Spleen (tissue), 11 donors: ENCODE measurements around the gene GRK5. TPM values are rescaled to one million over a fixed set of nuclear protein-coding genes. Genes with fewer than 3 reads are reported as not detected.
A peak's percentile ranks its signal among the peaks of the same experiment; 100 is the strongest.

Experiments
- DNase-seq: peaks from one replicate; pipeline ENCODE4 v3.0.0-alpha.2; 2020
- H3K27ac ChIP-seq, 8 donors: fragments of 200-600 bp; sonication (generic) in 7 of 8; 1 replicate in 4 of 8; 2 replicates in 4 of 8; pipeline versions ENCODE4 v1.5.0 to v1.8.0; 2016 to 2021; ENCODE audit warnings: inconsistent platforms in 4 of 8, mild to moderate bottlenecking in 4 of 8, moderate library complexity in 1 of 8
- H3K27me3 ChIP-seq, 7 donors: fragments of 200-600 bp; sonication (generic) in 6 of 7; replicated peaks in 1 of 7; 1 replicate in 4 of 7; 2 replicates in 3 of 7; pipeline versions ENCODE4 v1.5.0 to v1.8.0; 2016 to 2021; ENCODE audit warnings: inconsistent platforms in 3 of 7, mild to moderate bottlenecking in 1 of 7
- H3K36me3 ChIP-seq, 6 donors: fragments of 200-600 bp; sonication (generic) in 5 of 6; 1 replicate in 4 of 6; 2 replicates in 2 of 6; pipeline versions ENCODE4 v1.5.0 to v1.8.0; 2016 to 2021; ENCODE audit warnings: inconsistent platforms in 2 of 6
- H3K4me1 ChIP-seq, 6 donors: fragments of 200-600 bp; sonication (generic) in 5 of 6; 1 replicate in 3 of 6; 2 replicates in 3 of 6; pipeline versions ENCODE4 v1.5.0 to v1.8.0; 2016 to 2021; ENCODE audit warnings: inconsistent platforms in 3 of 6
- H3K4me3 ChIP-seq, 8 donors: fragments of 200-600 bp; sonication (generic) in 7 of 8; 1 replicate in 4 of 8; 2 replicates in 4 of 8; pipeline versions ENCODE4 v1.5.0 to v1.8.0; 2016 to 2021; ENCODE audit warnings: inconsistent platforms in 4 of 8, mild to moderate bottlenecking in 4 of 8, moderate library complexity in 2 of 8
- H3K9me3 ChIP-seq, 8 donors: fragments of 200-600 bp; sonication (generic) in 7 of 8; 1 replicate in 4 of 8; 2 replicates in 4 of 8; pipeline versions ENCODE4 v1.5.0 to v1.8.0; 2016 to 2021; ENCODE audit warnings: inconsistent platforms in 4 of 8
- CTCF ChIP-seq, 11 experiments: fragments of 200-600 bp in 7 of 11; fragments of 450-650 bp in 4 of 11; sonication (generic) in 4 of 11; IDR thresholded peaks in 8 of 11; conservative IDR thresholded peaks in 3 of 11; 1 replicate in 7 of 11; 2 replicates in 4 of 11; pipeline versions ENCODE4 v1.4.0 to v1.8.0; 2016 to 2021; ENCODE audit warnings: antibody characterized with exemption in 11 of 11, inconsistent platforms in 4 of 11, mild to moderate bottlenecking in 1 of 11
- POLR2A ChIP-seq, 3 donors: fragments of 450-650 bp; IDR thresholded peaks; one replicate each; pipeline ENCODE4 v1.5.1; 2017; ENCODE audit warnings: antibody characterized with exemption in 3 of 3, mild to moderate bottlenecking in 1 of 3
- POLR2AphosphoS5 ChIP-seq, 3 donors: sonication (generic); formaldehyde crosslinking; IDR thresholded peaks; one replicate each; pipeline ENCODE4 v1.5.1; 2017; ENCODE audit warnings: antibody characterized with exemption in 3 of 3
- WGBS, 5 donors: extraction: QIAGEN DNeasy Blood & Tissue Kit in 3 of 5; methylation state at CpG; one replicate each; pipeline versions ENCODE4 v1.1.5 to v1.1.7; 2013 to 2018; 5-methylcytosine and 5-hydroxymethylcytosine counted together
- intact Hi-C: fragments of 100-400 bp; cut with DNase I; formaldehyde crosslinking; loops from one replicate; pipeline ENCODE4 v1.15.0; 2023; ENCODE audit warnings: low total_unique reads
- polyA plus RNA-seq, 3 donors: library from polyadenylated mRNA; stranded (reverse); fragments of 200-250 nt; gene quantifications; one replicate each; pipeline ENCODE4 v1.2.1, GENCODE V29; 2013
- total RNA-seq, 7 donors: library from RNA; depleted of rRNA in 3 of 7; stranded (reverse); fragments of >200 nt in 3 of 7; fragmentation: NEBNext Ultra II Directional in 4 of 7; extraction: Animal tissue kit (Norgen Biotek cat#: 25700) in 4 of 7; gene quantifications; one replicate each; pipeline versions ENCODE4 v1.1.0 to v1.2.1, GENCODE V29; 2016 to 2021
- donor health status: healthy with polysubstance abuse.
- donor health status: DM: no; HTN: no; CAD: no; lungs with moderate emphysema.
- donor health status: DM: no; HTN: no; CAD: no.
- donor health status: Bipolar disorder and iron deficiency.
- donor health status: healthy.
- donor health status: DM: no; HTN: no; CAD: no.
- donor health status: DM: yes; HTN: yes; CAD: no.

Gene GRK5
- total and polyA plus RNA-seq, 10 donors = 15.5 to 85.2 (median 52.1) TPM

GRCh38 chr10:119444866-119445265 lies 237.5 kb downstream of the GRK5 start:
- intact Hi-C loops = loop anchor here (5.0 kb wide), 1 partner anchor 243 kb away; no protein-coding TSS in a partner anchor
- peaks cover 0 to 36% (median 10%) of the 10 kb centered on the region in 6 donors for H3K4me1 ChIP-seq
- DNase-seq = no peak

GRCh38 chr10:119445311-119445934 lies 238.1 kb downstream of the GRK5 start:
- Histone ChIP-seq H3K27ac (peak overlapping the region in 2 of 8 donors; percentile 17 to 32), H3K9me3 (no peaks in the 10 kb centered on the region), H3K4me3 (no peak overlapping the region), H3K27me3 (no peaks in the 10 kb centered on the region), H3K4me1 (peaks cover 0 to 41% (median 10%) of the 10 kb centered on the region in 6 donors), H3K36me3 (peaks cover 4 to 94% (median 37%) of the 10 kb centered on the region in 6 donors)
- peak; percentile 95 for DNase-seq
- TF ChIP-seq POLR2AphosphoS5 (IDR thresholded peaks at IDR 0.05) = peak; percentile 49 to 67 (median 50)
- TF ChIP-seq CTCF (IDR thresholded peaks at IDR 0.05 in 8 of 11, conservative IDR thresholded peaks at IDR 0.05 in 3 of 11) = peak; percentile 80 to 97 (median 93)
- no peak for TF ChIP-seq POLR2A (IDR thresholded peaks at IDR 0.05)
- intact Hi-C loops = loop anchor here (5.0 kb wide), 1 partner anchor 243 kb away; no protein-coding TSS in a partner anchor
- WGBS, 5 donors = 26 to 43% (median 31%) methylated on average over 10 of the region's 10 CpGs

More at GRCh38 chr10:119444866-119445265, 237.5 kb downstream of the GRK5 start:
- H3K27ac ChIP-seq = no peak overlapping the region
- H3K27me3 ChIP-seq = no peaks in the 10 kb centered on the region
- H3K9me3 ChIP-seq = no peaks in the 10 kb centered on the region
- no peak for TF ChIP-seq CTCF (IDR thresholded peaks at IDR 0.05 in 8 of 11, conservative IDR thresholded peaks at IDR 0.05 in 3 of 11)
- TF ChIP-seq POLR2AphosphoS5 (IDR thresholded peaks at IDR 0.05) = no peak
- TF ChIP-seq POLR2A (IDR thresholded peaks at IDR 0.05) = no peak
- 66 to 86% (median 82%) methylated on average over 5 to 10 of the region's 10 CpGs for WGBS, 5 donors
- no peak overlapping the region for H3K4me3 ChIP-seq
- H3K36me3 ChIP-seq = peaks cover 4 to 94% (median 37%) of the 10 kb centered on the region in 6 donors

GRCh38 chr10:119445935-119446317 lies 238.6 kb downstream of the GRK5 start:
- intact Hi-C loops = loop anchor here (5.0 kb wide), 1 partner anchor 244 kb away; no protein-coding TSS in a partner anchor
- Histone ChIP-seq H3K4me1 (peaks cover 0 to 41% (median 10%) of the 10 kb centered on the region in 6 donors), H3K4me3 (no peak overlapping the region), H3K36me3 (peaks cover 4 to 94% (median 37%) of the 10 kb centered on the region in 6 donors), H3K27ac (peak overlapping the region in 2 of 8 donors; percentile 17 to 32), H3K9me3 (no peaks in the 10 kb centered on the region), H3K27me3 (no peaks in the 10 kb centered on the region)
- TF ChIP-seq POLR2A (IDR thresholded peaks at IDR 0.05) = no peak
- TF ChIP-seq POLR2AphosphoS5 (IDR thresholded peaks at IDR 0.05) = no peak
- TF ChIP-seq CTCF (IDR thresholded peaks at IDR 0.05 in 8 of 11, conservative IDR thresholded peaks at IDR 0.05 in 3 of 11) = no peak
- 86 to 96% (median 88%) methylated on average over 5 of the region's 5 CpGs for WGBS, 5 donors
- DNase-seq = no peak
